Type B pancreatic cell (in vitro differentiated cells): ENCODE results near the gene REG1B. TPM values are rescaled to one million over a fixed set of nuclear protein-coding genes. Genes with fewer than 3 reads are reported as not detected.

Source experiments
- DNase-seq: peaks from one replicate; pipeline ENCODE4 v3.0.0; 2021; ENCODE audit warnings: mixed read lengths; ENCODE audit not compliant: unreplicated experiment; ENCODE audit errors: extremely low spot score
- H3K27ac Mint-ChIP-seq: 2 replicates; pipeline ENCODE4 v1.8.0; 2021; ENCODE audit warnings: mild to moderate bottlenecking, mixed read lengths
- H3K27me3 Mint-ChIP-seq: 2 replicates; pipeline ENCODE4 v1.8.0; 2021; ENCODE audit warnings: mixed read lengths
- H3K36me3 Mint-ChIP-seq: 2 replicates; pipeline ENCODE4 v1.8.0; 2021; ENCODE audit warnings: mixed read lengths
- H3K4me1 Mint-ChIP-seq: one replicate; pipeline ENCODE4 v1.8.0; 2021; ENCODE audit warnings: mixed read lengths; ENCODE audit not compliant: unreplicated experiment
- H3K4me3 Mint-ChIP-seq: 2 replicates; pipeline ENCODE4 v1.8.0; 2021; ENCODE audit warnings: mild to moderate bottlenecking, mixed read lengths
- H3K9me3 Mint-ChIP-seq: 2 replicates; pipeline ENCODE4 v1.8.0; 2021; ENCODE audit warnings: mixed read lengths
- total RNA-seq: library from RNA; stranded (reverse); gene quantifications from 2 replicates; pipeline ENCODE4 v1.2.1, GENCODE V29; 2021; ENCODE audit warnings: low replicate concordance
- TF ChIP-seq, protein P1 (sequence below): fragments of 200-600 bp; sonication (generic); conservative IDR thresholded peaks from 2 replicates; pipeline ENCODE4 v1.5.0; 2021; ENCODE audit warnings: antibody characterized with exemption, mild to moderate bottlenecking

Gene REG1B
- total RNA-seq, 1 donor from 2014 or later, result not detected

DNA sequence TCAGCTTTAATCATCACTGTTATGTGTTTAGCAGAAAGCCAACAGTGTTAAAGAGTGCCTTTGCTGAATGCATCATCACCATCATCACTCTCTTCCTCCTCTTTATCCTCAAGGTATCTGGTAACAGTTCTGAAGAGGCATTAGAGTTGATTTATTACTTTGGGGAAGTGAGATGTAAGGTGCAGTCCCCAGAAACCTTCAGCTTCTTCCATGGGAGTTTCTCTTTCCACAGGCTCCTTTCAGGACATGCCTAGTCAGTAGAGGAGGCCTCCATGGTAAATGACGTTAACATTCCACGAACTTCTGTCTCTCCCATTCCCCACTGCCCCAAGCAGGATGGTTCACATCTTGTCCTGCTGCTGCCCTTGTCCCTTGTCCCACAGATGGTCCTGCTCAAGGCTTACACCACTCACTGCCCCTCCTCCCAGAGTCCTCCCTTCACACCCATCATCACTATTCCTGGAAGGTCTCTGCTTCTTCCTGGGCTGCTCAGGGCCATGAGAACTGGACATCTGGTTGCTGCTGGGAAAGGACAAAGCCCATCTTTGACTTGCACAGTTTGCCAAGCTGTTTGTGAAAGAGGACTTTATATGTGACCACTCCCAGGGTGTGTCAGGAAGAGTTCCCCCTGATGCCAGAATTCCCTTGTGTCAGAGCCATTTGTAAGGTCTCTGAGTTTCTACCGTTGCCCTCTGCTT is 27.2 kb upstream of the REG1B start:
- Mint-ChIP-seq H3K27me3 (peaks cover 3% of the 10 kb centered on the region), H3K9me3 (peaks cover 3% of the 10 kb centered on the region), H3K4me1 (no peaks in the 10 kb centered on the region), H3K36me3 (no peaks in the 10 kb centered on the region), H3K4me3 (no peak overlapping the region), H3K27ac (no peak overlapping the region)
- DNase-seq, result no peak
- TF ChIP-seq, protein P1, sequence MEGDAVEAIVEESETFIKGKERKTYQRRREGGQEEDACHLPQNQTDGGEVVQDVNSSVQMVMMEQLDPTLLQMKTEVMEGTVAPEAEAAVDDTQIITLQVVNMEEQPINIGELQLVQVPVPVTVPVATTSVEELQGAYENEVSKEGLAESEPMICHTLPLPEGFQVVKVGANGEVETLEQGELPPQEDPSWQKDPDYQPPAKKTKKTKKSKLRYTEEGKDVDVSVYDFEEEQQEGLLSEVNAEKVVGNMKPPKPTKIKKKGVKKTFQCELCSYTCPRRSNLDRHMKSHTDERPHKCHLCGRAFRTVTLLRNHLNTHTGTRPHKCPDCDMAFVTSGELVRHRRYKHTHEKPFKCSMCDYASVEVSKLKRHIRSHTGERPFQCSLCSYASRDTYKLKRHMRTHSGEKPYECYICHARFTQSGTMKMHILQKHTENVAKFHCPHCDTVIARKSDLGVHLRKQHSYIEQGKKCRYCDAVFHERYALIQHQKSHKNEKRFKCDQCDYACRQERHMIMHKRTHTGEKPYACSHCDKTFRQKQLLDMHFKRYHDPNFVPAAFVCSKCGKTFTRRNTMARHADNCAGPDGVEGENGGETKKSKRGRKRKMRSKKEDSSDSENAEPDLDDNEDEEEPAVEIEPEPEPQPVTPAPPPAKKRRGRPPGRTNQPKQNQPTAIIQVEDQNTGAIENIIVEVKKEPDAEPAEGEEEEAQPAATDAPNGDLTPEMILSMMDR, result no peak

- TF ChIP-seq, protein P1, result no peak
- Mint-ChIP-seq H3K27me3 (peaks cover 3% of the 10 kb centered on the region), H3K4me3 (no peak overlapping the region), H3K36me3 (no peaks in the 10 kb centered on the region), H3K27ac (no peak overlapping the region), H3K4me1 (no peaks in the 10 kb centered on the region), H3K9me3 (no peaks in the 10 kb centered on the region)
- DNase-seq, result no peak
These were observed 24.5 kb upstream of the REG1B start for GRCh38 chr2:79112269-79112668.

DNA sequence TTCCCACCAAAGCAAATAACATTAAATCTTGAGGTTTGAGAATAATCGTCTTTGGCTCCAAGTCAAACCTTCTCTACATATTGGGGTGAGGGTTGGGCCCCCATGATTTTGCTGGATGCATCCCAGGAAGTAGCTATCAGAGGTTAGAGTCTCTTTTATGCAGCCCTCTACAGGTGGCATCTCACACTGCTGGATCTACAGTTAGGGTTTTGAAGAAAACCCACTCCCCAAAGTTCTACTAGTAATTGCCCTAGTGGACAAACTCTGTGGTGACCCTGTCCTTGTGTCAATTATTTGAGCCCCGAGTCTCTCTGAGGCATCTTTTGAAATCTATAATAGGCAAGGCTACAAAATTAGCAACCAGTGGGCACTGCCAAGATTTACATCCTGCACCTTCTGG is 17.5 kb upstream of the REG1B start:
- Mint-ChIP-seq H3K27me3 (no peaks in the 10 kb centered on the region), H3K4me1 (peaks cover 3% of the 10 kb centered on the region), H3K4me3 (no peak overlapping the region), H3K36me3 (no peaks in the 10 kb centered on the region), H3K9me3 (peaks cover 8% of the 10 kb centered on the region), H3K27ac (no peak overlapping the region)
- DNase-seq, result no peak
- TF ChIP-seq, protein P1, result peak; percentile 27

DNA sequence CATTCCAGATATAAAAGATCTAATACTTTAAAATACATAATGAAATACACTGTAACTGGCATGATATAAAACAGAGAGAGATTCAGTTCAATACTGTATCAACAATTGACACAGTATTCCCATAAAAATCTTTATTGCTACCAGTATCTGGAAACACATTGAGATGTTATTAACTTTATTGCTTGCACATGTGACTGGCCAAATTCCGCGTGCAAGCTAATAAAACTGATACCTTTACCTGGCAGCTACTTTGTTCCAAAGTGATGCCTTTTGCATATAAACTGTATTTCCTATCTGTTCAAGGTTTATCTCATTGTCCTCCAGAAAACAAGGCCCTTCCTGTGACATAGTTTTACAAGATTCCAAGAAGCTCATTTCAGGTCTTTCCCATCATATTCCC is 15.4 kb upstream of the REG1B start:
- no peak for DNase-seq
- H3K4me3 Mint-ChIP-seq, result no peak overlapping the region
- H3K27ac Mint-ChIP-seq, result no peak overlapping the region
- H3K36me3 Mint-ChIP-seq, result no peaks in the 10 kb centered on the region
- TF ChIP-seq, protein P1, result no peak
- no peaks in the 10 kb centered on the region for H3K27me3 Mint-ChIP-seq
- H3K9me3 Mint-ChIP-seq, result peaks cover 8% of the 10 kb centered on the region
- peaks cover 5% of the 10 kb centered on the region for H3K4me1 Mint-ChIP-seq

GRCh38 chr2:79101024-79101423 is 13.2 kb upstream of the REG1B start:
- Mint-ChIP-seq H3K9me3 (peaks cover 8% of the 10 kb centered on the region), H3K27me3 (no peaks in the 10 kb centered on the region), H3K36me3 (no peaks in the 10 kb centered on the region), H3K4me3 (no peak overlapping the region), H3K27ac (no peak overlapping the region), H3K4me1 (peaks cover 5% of the 10 kb centered on the region)
- TF ChIP-seq, protein P1, result no peak
- DNase-seq, result no peak
